ENCODE measurements around the gene AP1G2.
"Not testable (repeated sequence)": the region's sequence is repeated elsewhere in the genome, so short reads cannot be mapped to it uniquely, and the experiment has no call there.

The AP1G2 gene

GRCh38 chr14:23567186-23568020, at the start of gene AP1G2:
AP1G2 (minus strand) TSS chr14:23567791; CDS start chr14:23567314, 477 bp downstream.
- peak; percentile 78 for DNase-seq (ENCODE audit: low read depth)

GRCh38 chr14:23615856-23616255, 48.3 kb upstream of the AP1G2 start:
- DNase-seq (ENCODE audit: low read depth): no peak

- DNase-seq (ENCODE audit: low read depth): no peak
Observed at GRCh38 chr14:23614395-23614828, 46.8 kb upstream of the AP1G2 start.

GRCh38 chr14:23613242-23614070, 45.9 kb upstream of the AP1G2 start:
- DNase-seq (ENCODE audit: low read depth): no peak

- no peak for DNase-seq (ENCODE audit: low read depth)
Observed at GRCh38 chr14:23612802-23613201, 45.2 kb upstream of the AP1G2 start.

- DNase-seq (ENCODE audit: low read depth): no peak
Observed at GRCh38 chr14:23612354-23612732, 44.8 kb upstream of the AP1G2 start.

- DNase-seq (ENCODE audit: low read depth): no peak
Observed at GRCh38 chr14:23610815-23611289, 43.3 kb upstream of the AP1G2 start.

GRCh38 chr14:23610090-23610814, 42.7 kb upstream of the AP1G2 start:
- DNase-seq (ENCODE audit: low read depth): no peak

- DNase-seq (ENCODE audit: low read depth): not testable (repeated sequence)
Observed at GRCh38 chr14:23609411-23610089, 42.0 kb upstream of the AP1G2 start.

GRCh38 chr14:23609001-23609400, 41.4 kb upstream of the AP1G2 start:
- no peak for DNase-seq (ENCODE audit: low read depth)

GRCh38 chr14:23608454-23608853, 40.9 kb upstream of the AP1G2 start:
- no peak for DNase-seq (ENCODE audit: low read depth)

- DNase-seq (ENCODE audit: low read depth): peak; percentile 42
Observed at GRCh38 chr14:23605931-23606585, 38.5 kb upstream of the AP1G2 start.

GRCh38 chr14:23604675-23605170, 37.1 kb upstream of the AP1G2 start:
- no peak for DNase-seq (ENCODE audit: low read depth)

- DNase-seq (ENCODE audit: low read depth): no peak
Observed at GRCh38 chr14:23604148-23604547, 36.6 kb upstream of the AP1G2 start.

- no peak for DNase-seq (ENCODE audit: low read depth)
Observed at GRCh38 chr14:23603103-23603502, 35.5 kb upstream of the AP1G2 start.

GRCh38 chr14:23602181-23603095, 34.8 kb upstream of the AP1G2 start:
- DNase-seq (ENCODE audit: low read depth): peak; percentile 3

GRCh38 chr14:23601845-23602180, 34.2 kb upstream of the AP1G2 start:
- no peak for DNase-seq (ENCODE audit: low read depth)

GRCh38 chr14:23601424-23601823, 33.8 kb upstream of the AP1G2 start:
- DNase-seq (ENCODE audit: low read depth): no peak

GRCh38 chr14:23600806-23601205, 33.2 kb upstream of the AP1G2 start:
- DNase-seq (ENCODE audit: low read depth): no peak

- DNase-seq (ENCODE audit: low read depth): no peak
Observed at GRCh38 chr14:23600322-23600707, 32.7 kb upstream of the AP1G2 start.
